ENCODE measurements around the gene RBM17. TPM values are rescaled to one million over a fixed set of nuclear protein-coding genes. Genes with fewer than 3 reads are reported as not detected.
A peak's percentile ranks its signal among the peaks of the same experiment; 100 is the strongest.

The RBM17 gene
- total RNA-seq, 4 donors from 2014 or later, result 64.3 to 93.3 (median 81.7) TPM

- Histone ChIP-seq H3K27me3 (no peaks in the 10 kb centered on the region), H3K27ac (no peak overlapping the region), H3K4me1 (peaks cover 0 to 12% of the 10 kb centered on the region in 2 donors), H3K36me3 (peaks cover 36 to 49% of the 10 kb centered on the region in 2 donors), H3K4me3 (replicated peaks in 1 of 3) (no peak overlapping the region), H3K9me3 (no peaks in the 10 kb centered on the region)
- 92% methylated on average over 4 of the region's 4 CpGs for WGBS, 2 donors
- intact Hi-C loops (cut with DNase I), result no loop called here
- TF ChIP-seq CTCF (IDR thresholded peaks at IDR 0.05), result no peak
- TF ChIP-seq POLR2A (IDR thresholded peaks at IDR 0.05), result no peak
- DNase-seq, result no peak
Observed at GRCh38 chr10:6115411-6115810, 26.6 kb downstream of the RBM17 start.

- Histone ChIP-seq H3K36me3 (peaks cover 34 to 44% of the 10 kb centered on the region in 2 donors), H3K4me3 (replicated peaks in 1 of 3) (no peak overlapping the region)
- intact Hi-C loops (cut with DNase I), result no loop called here
Observed at GRCh38 chr10:6115824-6116350, 27.1 kb downstream of the RBM17 start.

GRCh38 chr10:6116806-6117205, 28.0 kb downstream of the RBM17 start:
- H3K27me3 ChIP-seq, result no peaks in the 10 kb centered on the region
- DNase-seq, result no peak
- no peak overlapping the region for H3K27ac ChIP-seq
- no peak for TF ChIP-seq POLR2A (IDR thresholded peaks at IDR 0.05)
- TF ChIP-seq CTCF (IDR thresholded peaks at IDR 0.05), result no peak
- H3K4me1 ChIP-seq, result peaks cover 0 to 12% of the 10 kb centered on the region in 2 donors
- no peaks in the 10 kb centered on the region for H3K9me3 ChIP-seq
- WGBS, 2 donors, result 97% methylated on average over 1 of the region's 1 CpG
- peaks cover 32 to 41% of the 10 kb centered on the region in 2 donors for H3K36me3 ChIP-seq
- H3K4me3 ChIP-seq (replicated peaks in 1 of 3), result no peak overlapping the region
- intact Hi-C loops (cut with DNase I), result no loop called here

More at GRCh38 chr10:6115824-6116350, 27.1 kb downstream of the RBM17 start:
- no peaks in the 10 kb centered on the region for H3K27me3 ChIP-seq
- DNase-seq, result no peak
- H3K27ac ChIP-seq, result no peak overlapping the region
- TF ChIP-seq CTCF (IDR thresholded peaks at IDR 0.05) (no peak), POLR2A (IDR thresholded peaks at IDR 0.05) (no peak)
- no peaks in the 10 kb centered on the region for H3K9me3 ChIP-seq
- peaks cover 0 to 12% of the 10 kb centered on the region in 2 donors for H3K4me1 ChIP-seq
- 86 to 87% methylated on average over 3 of the region's 3 CpGs for WGBS, 2 donors

GRCh38 chr10:6117711-6118110, 28.9 kb downstream of the RBM17 start:
- Histone ChIP-seq H3K9me3 (no peaks in the 10 kb centered on the region), H3K4me3 (replicated peaks in 1 of 3) (no peak overlapping the region), H3K27me3 (no peaks in the 10 kb centered on the region), H3K4me1 (peaks cover 0 to 12% of the 10 kb centered on the region in 2 donors), H3K27ac (no peak overlapping the region), H3K36me3 (peaks cover 22 to 35% of the 10 kb centered on the region in 2 donors)
- no peak for DNase-seq
- intact Hi-C loops (cut with DNase I), result no loop called here
- 90 to 91% methylated on average over 11 of the region's 11 CpGs for WGBS, 2 donors
- TF ChIP-seq POLR2A (IDR thresholded peaks at IDR 0.05), result no peak
- TF ChIP-seq CTCF (IDR thresholded peaks at IDR 0.05), result no peak

GRCh38 chr10:6119423-6119822, 30.6 kb downstream of the RBM17 start:
- Histone ChIP-seq H3K27ac (no peak overlapping the region), H3K9me3 (no peaks in the 10 kb centered on the region), H3K4me3 (replicated peaks in 1 of 3) (no peak overlapping the region), H3K4me1 (peaks cover 0 to 14% of the 10 kb centered on the region in 2 donors), H3K27me3 (no peaks in the 10 kb centered on the region), H3K36me3 (peaks cover 7 to 17% of the 10 kb centered on the region in 2 donors)
- WGBS, 2 donors, result 30 to 36% methylated on average over 5 of the region's 5 CpGs
- peak; percentile 61 to 73 for DNase-seq
- intact Hi-C loops (cut with DNase I), result no loop called here
- no peak for TF ChIP-seq POLR2A (IDR thresholded peaks at IDR 0.05)
- no peak for TF ChIP-seq CTCF (IDR thresholded peaks at IDR 0.05)

All from thyroid gland (tissue), 4 donors.